ENCODE data around the gene RPN1. TPM values are rescaled to one million over a fixed set of nuclear protein-coding genes. Genes with fewer than 3 reads are reported as not detected.

The RPN1 gene
- total and polyA plus RNA-seq, 11 donors = 55.4 to 290 (median 119) TPM

GRCh38 chr3:128585974-128586373, 64.6 kb downstream of the RPN1 start:
- no peaks in the 10 kb centered on the region for H3K36me3 ChIP-seq
- intact Hi-C loops (cut with DNase I) = loop anchor here in 7 of 10 donors (2.0 to 10.0 kb wide), 6 partner anchors 81 to 324 kb away; partner anchors contain the start of gene DNAJB8 (in 1 of the 7)
- no peaks in the 10 kb centered on the region for H3K27me3 ChIP-seq
- WGBS, 4 donors = 82 to 94% (median 88%) methylated on average over 11 of the region's 11 CpGs
- H3K27ac ChIP-seq = no peak overlapping the region
- TF ChIP-seq POLR2A (IDR thresholded peaks at IDR 0.05) (no peak), CTCF (IDR thresholded peaks at IDR 0.05) (no peak)
- no peak for DNase-seq
- H3K4me1 ChIP-seq = peaks cover 0 to 8% (median 0%) of the 10 kb centered on the region in 12 donors
- no peak for ATAC-seq
- no peak overlapping the region for H3K4me3 ChIP-seq
- peaks cover 0 to 7% (median 0%) of the 10 kb centered on the region in 12 donors for H3K9me3 ChIP-seq

GRCh38 chr3:128585189-128585588, 65.4 kb downstream of the RPN1 start:
- H3K36me3 ChIP-seq = no peaks in the 10 kb centered on the region
- TF ChIP-seq CTCF (IDR thresholded peaks at IDR 0.05) (no peak), POLR2A (IDR thresholded peaks at IDR 0.05) (no peak)
- ATAC-seq (no peak), DNase-seq (no peak)
- WGBS, 4 donors = 55 to 70% (median 66%) methylated on average over 7 of the region's 7 CpGs
- no peak overlapping the region for H3K27ac ChIP-seq
- H3K27me3 ChIP-seq = no peaks in the 10 kb centered on the region
- no peak overlapping the region for H3K4me3 ChIP-seq
- peaks cover 0 to 8% (median 0%) of the 10 kb centered on the region in 12 donors for H3K4me1 ChIP-seq
- intact Hi-C loops (cut with DNase I) = loop anchor here in 6 of 10 donors (2.0 to 10.0 kb wide), 6 partner anchors 80 to 323 kb away; partner anchors contain the start of gene DNAJB8 (in 1 of the 6)
- peaks cover 0 to 6% (median 0%) of the 10 kb centered on the region in 12 donors for H3K9me3 ChIP-seq

GRCh38 chr3:128584412-128585020, 66.1 kb downstream of the RPN1 start:
- WGBS, 4 donors = 17 to 23% (median 20%) methylated on average over 13 of the region's 13 CpGs
- DNase-seq = peak; percentile 66 to 84 (median 75)
- no peak overlapping the region for H3K27ac ChIP-seq
- intact Hi-C loops (cut with DNase I) = loop anchor here in 6 of 10 donors (2.0 to 10.0 kb wide), 8 partner anchors 80 to 322 kb away; partner anchors contain the start of gene DNAJB8 (in 2 of the 6)
- H3K36me3 ChIP-seq = no peaks in the 10 kb centered on the region
- H3K9me3 ChIP-seq = peaks cover 0 to 5% (median 0%) of the 10 kb centered on the region in 12 donors
- peak; percentile 95 to 99 (median 99) for ATAC-seq
- peaks cover 0 to 8% (median 0%) of the 10 kb centered on the region in 12 donors for H3K4me1 ChIP-seq
- no peak for TF ChIP-seq POLR2A (IDR thresholded peaks at IDR 0.05)
- peak; percentile 54 to 80 (median 69) for TF ChIP-seq CTCF (IDR thresholded peaks at IDR 0.05)
- no peak overlapping the region for H3K4me3 ChIP-seq
- H3K27me3 ChIP-seq = no peaks in the 10 kb centered on the region

- Histone ChIP-seq H3K27me3 (no peaks in the 10 kb centered on the region), H3K9me3 (peaks cover 0 to 5% (median 0%) of the 10 kb centered on the region in 12 donors), H3K4me1 (peaks cover 0 to 8% (median 0%) of the 10 kb centered on the region in 12 donors), H3K4me3 (no peak overlapping the region), H3K27ac (no peak overlapping the region), H3K36me3 (no peaks in the 10 kb centered on the region)
- DNase-seq (no peak), ATAC-seq (no peak)
- intact Hi-C loops (cut with DNase I) = loop anchor here in 5 of 10 donors (5.0 to 10.0 kb wide), 5 partner anchors 77 to 157 kb away; partner anchors contain the start of gene DNAJB8 (in 2 of the 5)
- no peak for TF ChIP-seq CTCF (IDR thresholded peaks at IDR 0.05)
- no peak for TF ChIP-seq POLR2A (IDR thresholded peaks at IDR 0.05)
Measured at GRCh38 chr3:128581566-128581965, 69.1 kb downstream of the RPN1 start.

Data from heart left ventricle (tissue), 16 donors.